HG02884 (cell line): Measurements from ENCODE around the gene ARHGEF33.

Experiments
- ATAC-seq: cut with Tn5 transposase; IDR thresholded peaks from one replicate; pipeline ENCODE4 v1.9.1; 2021; ENCODE audit warnings: mild to moderate bottlenecking, moderate library complexity; ENCODE audit not compliant: unreplicated experiment

The ARHGEF33 gene

DNA sequence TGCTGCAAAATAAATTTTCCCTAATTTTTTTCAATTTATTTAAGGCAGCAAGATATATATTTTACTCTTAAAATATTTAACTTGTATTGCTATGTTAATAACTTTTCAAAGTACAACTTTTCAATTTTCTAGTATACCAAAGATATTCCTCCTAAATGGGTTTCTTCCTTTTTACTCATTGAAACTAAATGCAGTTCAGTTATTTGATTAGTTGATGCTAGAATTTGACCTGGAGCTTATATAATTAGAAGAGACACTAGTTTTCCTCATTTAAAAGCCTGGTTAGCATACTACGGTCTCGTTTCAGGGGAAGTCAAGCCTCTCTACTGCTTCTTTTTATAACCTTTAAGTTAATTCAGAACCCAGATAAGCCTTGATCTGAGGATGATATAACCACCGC is at the start of gene ARHGEF33:
Gene ARHGEF33 (plus strand): TSS at position 301 of the 400 bp plus-strand sequence. CDS start 29,573 bp downstream, outside the sequence.
- ATAC-seq = no peak

DNA sequence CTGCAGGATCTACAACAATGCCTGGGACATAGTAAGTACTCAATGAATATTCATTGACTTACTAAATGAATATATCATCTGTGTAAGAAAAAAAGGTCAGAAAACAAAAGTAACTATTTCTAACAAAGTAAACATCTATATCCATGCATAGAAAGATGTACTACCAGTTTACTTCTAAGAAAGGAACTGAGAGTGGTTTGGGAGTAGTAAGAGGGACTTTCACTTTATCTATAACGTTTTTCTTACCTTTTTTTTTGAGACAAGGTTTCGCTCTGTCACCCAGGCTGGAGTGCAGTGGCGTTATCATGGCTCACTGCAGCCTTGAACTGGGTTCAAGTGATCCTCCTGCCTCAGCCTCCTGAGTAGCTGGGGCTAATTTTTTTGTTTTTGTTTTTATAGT is 39.6 kb upstream of the ARHGEF33 start:
- ATAC-seq = peak; percentile 85

DNA sequence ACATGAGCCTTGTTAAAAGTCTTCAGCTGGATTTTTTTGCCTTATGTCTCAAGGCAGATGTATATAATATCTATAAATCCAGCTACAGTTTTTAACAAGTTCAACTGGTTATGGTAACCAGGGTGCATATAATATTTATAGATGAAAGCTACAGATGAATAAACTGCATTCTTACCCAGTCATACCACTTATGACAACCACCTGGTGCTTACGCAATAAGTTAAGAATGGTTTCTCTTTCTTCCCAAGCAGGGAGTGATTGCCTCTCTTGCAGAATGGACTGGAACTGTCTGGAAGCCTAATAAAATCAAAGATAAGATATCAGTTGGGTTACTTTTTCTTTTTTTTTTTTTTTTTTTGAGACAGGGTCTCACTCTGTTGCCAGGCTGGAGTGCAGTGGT is 33.5 kb upstream of the ARHGEF33 start:
- no peak for ATAC-seq

DNA sequence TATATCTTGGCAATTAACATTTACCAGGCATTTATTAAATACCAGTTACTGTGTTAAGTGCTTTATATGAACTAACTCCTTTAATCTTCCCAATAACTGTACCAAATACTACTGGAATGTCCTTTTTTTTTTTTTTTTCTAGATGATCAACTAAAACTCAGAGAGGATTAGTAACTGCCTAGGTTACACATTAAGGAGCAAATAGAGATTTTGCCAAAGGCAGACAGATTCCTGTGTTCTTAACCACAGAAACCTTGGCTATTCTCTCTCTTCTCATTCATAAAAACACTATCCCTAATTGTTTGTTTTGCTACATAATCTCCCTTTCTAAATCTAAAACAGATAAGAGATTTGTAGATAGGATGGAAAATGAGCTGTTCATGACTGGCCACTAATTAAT is 27.2 kb upstream of the ARHGEF33 start:
- no peak for ATAC-seq

DNA sequence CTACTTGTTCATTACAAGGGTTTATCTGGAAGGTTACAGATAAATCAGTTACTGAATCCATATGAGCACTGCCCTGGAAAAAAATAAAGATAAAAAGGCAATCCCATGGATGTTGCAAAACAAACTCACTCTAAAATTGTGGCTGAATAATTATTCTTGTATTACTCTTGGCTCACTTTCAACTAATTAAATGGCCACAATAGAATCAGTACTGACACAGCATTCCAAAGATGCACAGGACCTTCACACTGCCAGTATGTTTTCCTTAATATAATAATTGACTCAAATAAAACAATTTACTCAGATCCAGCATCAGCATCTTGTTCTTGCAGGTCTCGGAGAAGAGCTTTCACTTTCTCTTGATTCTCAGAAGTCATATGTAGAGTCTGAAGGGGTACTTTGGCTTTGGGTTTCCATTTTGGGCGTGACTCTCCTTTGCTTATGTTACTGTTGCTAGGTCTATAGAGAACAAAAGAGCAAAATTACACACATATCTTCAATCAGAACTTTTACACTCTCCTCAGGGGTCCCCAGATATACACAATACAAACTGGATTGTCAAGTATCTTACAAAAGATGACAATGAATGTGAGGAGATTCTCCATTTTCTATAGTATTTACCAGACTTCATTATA is 26.5 kb upstream of the ARHGEF33 start:
- ATAC-seq = no peak

DNA sequence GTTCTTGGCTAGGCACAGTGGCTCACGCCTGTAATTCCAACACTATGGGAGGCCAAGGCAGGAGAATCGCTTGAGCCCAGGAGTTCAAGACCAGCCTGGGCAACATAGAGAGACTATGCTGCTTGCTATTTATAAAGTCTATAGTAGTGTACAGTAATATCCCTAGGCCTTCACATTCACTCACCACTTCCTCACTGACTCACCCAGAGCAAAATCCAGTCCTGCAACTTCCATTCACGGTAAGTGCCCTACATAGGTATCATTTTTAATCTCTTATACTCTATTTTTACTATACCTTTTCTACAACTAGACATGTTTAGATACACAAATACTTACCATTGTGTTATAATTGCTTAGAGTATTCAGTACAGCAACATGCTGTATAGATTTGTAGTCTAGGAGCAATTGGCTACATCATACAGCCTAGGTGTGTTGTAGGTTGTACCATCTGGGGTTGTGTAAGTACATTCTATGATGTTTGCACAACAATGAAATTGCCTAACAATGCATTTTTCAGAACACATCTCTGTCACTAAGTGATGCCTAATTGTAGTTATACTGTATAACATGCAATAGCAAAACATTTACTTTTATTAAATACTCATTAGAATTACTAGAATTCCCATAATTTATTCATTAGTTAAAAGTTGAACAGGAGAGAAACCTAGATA is 22.8 kb upstream of the ARHGEF33 start:
- no peak for ATAC-seq

DNA sequence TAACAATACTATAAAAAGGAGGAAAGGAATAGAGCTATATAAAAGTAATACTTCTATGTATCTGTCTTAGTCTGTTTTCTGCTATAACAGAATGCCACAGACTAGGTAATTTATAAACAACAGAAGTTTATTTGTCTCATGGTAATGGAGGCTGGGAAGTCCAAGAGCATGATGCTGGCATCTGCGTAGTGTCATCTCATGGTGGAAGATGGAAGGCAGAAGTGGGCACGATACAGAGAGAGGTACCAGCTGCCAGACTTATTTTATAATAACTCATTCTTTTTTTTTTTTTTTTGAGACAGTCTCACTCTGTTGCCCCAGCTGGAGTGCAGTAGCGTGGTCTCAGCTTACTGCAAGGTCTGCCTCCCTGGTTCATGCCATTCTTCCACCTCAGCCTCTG is 18.2 kb upstream of the ARHGEF33 start:
- no peak for ATAC-seq

DNA sequence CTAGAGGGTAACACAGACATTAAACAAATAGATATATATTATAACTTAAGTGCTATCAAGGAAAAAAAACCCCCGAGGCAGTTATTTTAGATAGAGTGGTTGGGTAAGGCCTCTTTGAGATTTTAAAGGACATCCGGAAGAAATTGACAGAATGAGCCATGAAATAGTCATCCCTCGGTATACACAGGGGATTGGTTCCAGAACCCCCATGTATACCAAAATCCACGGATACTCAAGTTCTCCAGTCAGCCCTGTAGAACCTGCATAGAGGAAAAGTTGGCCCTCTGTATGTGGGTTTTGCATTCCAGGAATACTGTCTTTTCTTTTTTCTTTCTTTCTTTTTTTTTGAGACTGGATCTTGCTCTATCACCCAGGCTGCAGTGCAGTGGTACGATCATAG is 15.9 kb upstream of the ARHGEF33 start:
- ATAC-seq = no peak

DNA sequence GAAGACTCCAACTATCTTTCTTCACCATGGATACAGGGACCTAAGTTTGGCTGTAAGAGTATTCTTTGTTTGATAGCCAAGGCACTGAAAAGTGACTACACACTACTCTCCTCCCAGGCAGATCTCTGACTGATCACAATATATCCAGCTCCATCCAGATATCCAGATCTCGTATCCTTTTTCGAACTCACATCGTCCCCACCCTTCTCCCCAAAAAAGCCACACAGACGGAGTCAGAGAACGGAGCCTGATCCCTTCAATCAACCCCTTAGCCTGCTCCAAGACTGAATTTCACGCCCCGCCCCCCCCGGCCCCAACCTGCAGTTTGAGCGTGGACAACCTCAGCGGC is 14.5 kb upstream of the ARHGEF33 start:
- no peak for ATAC-seq

DNA sequence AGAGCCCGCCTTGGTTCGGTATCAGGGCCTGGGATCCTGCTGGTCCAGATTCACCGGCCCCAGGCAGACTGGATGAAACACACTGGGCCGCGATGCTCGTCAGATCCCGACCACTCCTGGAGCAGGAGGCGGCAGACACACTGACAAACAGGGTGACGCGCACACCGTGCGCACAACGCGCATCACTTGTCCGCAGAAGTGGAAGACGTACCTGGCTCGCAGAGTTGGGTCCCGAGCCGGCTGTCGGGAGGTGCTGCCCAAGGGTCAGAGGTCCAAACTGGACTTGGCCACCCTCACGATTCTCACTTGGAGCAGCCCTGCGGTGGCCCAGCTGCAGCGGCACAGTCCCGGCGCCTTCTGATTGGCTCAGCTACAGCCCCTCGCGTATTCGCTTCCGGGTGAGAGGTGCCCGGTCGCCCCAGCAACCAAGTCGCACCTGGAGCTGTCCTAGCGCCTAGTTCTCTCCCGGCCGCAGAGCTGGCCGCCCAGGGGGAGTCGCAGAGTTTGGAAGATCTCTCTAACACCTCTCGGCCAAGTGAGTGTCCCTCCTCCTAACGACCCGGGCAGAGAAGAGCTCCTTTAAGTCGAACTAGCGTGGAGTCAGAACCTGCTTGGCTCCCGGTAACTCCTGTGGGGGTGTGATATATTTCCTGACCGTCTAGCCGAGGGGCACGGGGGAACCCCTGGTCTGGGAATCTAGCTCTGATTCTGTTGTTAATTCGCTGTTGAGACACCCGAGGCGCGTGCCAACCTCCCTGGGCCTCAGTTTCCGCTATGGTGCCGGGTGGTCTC is 13.9 kb upstream of the ARHGEF33 start, which contains the start of the genes DHX57 and MORN2:
Gene DHX57 (minus strand): TSS at position 359 of the 792 bp plus-strand sequence. CDS start 7,529 bp downstream, outside the sequence.
Gene MORN2 (plus strand): TSS at position 401 of the 792 bp plus-strand sequence.
- peak; percentile 100 for ATAC-seq

DNA sequence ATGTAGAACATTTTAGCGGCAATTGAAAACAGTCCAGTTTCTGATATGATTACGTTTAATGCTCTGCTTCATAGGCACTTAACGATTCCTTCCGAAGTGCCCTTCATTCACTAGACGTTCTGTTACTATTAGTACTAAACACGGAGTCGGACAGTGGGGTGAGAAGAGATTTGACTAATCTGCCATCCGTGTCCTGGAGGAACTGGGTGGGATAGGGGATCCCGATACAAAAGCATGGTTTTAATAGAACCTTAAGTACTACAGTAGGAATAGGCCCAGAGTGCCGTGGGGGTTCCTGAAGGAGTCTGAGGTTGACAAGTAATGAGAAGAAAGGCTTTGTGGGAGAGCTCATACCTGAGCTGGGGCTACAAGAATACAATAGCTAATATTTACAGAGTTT is 13.3 kb upstream of the ARHGEF33 start:
- ATAC-seq = no peak

DNA sequence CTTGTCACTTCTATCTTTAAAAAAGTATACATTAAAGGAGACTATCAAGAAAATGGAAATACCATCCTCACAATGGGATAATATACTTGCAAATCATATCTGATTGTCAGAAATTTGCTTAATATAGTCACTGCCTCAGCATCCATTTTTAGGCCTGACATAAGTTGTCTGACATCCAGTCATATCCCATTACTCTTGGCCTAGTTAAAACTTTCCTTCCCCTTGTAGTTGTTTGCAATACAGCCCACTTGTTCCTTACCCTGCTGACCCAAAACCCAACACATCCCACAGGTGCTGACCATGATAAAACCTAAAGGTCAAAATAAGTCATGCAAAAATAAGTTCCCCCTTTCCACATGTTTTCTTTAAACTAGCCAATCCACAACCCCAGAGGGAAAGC is 3.6 kb upstream of the ARHGEF33 start:
- no peak for ATAC-seq

DNA sequence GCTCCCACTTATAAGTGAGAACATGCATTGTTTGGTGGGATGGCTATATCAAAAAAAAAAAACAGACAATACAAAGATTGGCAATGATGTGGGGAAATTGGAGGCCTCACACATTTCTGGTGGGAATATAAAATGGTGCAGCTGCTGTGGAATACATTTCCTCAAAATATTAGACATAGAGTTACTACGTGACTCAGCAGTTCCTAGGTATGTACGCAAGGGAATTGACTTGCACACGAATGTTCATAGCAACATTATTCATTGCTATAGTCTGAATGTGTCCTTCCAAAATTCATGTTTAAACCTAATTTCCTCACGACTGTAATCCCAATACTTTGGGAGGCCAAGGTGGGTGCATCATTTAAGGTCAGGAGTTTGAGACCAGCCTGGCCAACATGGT is 2.3 kb upstream of the ARHGEF33 start:
- ATAC-seq = no peak

DNA sequence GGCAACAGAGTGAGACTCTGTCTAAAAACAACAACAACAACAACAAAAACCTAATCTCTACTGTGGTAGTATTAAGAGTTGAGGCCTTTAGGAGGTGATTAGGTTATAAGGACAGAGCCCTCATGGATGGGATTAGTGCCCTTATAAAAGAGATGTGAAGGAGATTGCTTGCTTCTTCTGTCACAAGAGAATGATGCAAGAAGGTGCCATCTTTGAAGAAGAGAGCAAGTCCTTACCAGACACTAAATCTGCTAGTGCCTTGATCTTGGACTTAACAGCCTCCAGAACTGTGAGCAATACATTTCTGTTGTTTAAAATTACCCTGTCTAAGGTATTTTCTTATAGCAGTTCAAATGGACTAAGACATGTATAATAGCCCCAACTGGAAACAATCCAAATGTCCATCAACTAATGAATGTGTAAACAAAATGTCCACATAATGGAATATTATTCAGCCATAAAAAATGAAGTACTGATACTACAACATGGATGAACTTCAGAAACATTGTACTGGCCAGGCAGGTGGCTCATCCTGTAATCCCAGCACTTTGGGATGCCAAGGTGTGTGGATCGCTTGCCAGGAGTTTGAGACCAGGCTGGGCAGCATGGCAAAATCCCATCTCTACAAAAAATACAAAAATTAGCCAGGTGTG is 1.6 kb upstream of the ARHGEF33 start:
- ATAC-seq = no peak

DNA sequence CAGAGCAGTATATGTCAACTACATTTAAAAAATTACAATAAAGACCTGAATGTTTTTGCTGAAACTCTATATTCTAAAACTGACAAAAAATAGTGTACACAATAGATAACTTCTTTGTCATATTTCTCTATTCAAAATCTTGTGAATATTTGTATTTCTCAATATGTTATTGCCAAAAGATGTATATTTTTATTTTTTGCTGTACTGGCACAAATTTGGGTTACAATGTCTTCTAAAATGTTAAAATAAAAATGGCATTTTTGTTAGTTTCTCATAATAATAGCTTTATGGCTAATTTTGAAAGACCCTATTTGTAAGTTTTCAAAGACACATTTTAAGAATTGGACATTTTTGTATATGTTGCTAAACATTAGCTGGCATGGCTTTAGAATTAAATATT is 630 bp upstream of the ARHGEF33 start:
- no peak for ATAC-seq

DNA sequence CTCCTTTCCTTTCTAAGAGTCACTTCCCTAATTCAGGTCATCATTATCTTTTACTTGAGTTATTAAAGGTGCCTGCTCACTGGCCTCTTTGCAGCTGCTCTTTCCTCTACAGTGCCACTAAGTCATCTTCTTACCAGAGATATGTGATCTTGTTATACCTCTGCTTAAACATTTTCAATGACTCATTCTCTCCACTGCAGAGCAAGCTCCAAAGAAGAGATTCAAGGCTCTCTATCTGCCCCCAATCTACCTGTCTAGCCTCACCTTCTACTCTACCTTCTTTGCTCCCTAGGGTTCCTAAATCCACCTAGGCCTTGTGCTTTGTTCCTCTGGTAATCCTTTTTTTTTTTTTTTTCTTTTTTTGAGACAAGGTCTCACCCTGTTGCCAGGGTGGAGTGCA is 3.1 kb downstream of the ARHGEF33 start:
- no peak for ATAC-seq

DNA sequence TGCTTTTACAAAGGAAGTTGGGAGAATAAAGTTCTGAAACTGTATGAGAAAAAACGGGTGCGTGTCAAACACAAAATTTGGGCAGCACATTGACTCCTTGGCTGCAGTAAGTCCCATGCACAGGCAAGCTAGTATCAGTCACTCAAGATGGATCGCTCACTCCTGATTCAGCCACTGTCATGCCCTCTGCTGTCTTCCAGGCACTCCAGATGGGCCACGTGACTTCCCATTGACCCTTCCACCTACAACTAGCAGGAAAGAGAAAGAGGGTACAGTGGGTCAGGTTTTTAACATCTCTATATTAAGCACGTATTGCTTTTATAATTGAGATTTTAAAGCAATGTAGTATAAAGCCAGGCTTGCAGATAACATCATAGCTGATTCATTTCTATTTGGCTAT is 8.6 kb downstream of the ARHGEF33 start:
- no peak for ATAC-seq

DNA sequence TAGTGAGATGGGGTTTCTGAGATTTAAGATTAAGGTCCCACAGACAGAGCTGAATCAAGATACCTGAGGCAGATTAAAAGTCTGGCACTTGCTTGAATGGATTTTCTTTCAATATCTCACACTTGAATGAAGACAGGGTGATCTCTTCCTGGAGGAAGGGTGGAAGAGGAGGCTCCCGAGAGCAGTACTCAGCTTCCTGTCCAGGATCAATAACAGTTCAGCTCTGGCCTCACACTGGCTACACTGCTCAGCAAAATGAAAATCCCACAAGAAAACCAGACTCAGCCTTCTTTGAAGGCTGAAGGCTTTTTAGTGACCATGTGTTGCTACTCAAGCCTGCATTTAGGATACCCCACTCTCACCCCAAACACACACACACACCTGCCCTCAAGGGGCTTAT is 11.1 kb downstream of the ARHGEF33 start:
- no peak for ATAC-seq

DNA sequence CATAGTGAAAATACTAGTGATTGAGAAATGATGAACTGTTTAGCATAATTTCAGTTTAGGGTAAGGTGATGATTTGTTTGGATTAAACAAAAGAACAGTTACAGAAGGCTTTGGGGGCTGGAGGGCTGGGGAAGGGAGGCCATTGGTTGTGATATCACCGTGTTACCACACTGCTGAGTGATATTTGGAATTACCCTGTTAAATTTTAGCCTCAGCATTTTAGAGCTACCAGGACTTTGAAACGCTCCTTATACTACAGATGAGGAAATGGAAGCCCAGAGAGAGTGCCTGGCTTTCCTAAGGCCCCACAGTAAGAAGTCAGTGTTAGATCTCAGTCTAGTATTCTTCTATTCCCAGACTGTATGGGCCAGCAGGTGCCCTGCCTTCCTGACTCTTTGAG is 15.6 kb downstream of the ARHGEF33 start:
- no peak for ATAC-seq

DNA sequence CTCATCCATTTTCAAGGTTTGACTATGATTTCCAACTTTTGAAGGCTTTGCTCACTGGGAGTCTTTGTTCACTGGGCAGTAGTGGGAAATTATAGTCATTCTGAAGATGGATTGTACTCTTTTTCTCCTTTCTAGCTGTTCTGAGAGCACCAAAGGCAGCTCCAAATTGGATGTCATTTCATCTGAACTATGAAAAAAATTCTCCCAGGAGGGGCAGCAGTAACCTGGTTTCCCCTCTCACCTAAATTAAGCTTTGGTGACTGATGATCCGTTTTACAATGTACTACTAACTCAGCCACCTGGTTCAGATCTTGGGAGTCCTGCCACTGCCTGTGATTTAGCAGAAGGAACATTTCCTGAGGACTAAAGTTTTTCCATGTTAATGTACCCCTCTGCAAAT is 17.6 kb downstream of the ARHGEF33 start:
- no peak for ATAC-seq
